Activated CD8-positive, alpha-beta T cell treated with anti-CD3 and anti-CD28 coated beads for 36 hours (primary cell): Measurements from ENCODE around the gene OXSR1. TPM values are rescaled to one million over a fixed set of nuclear protein-coding genes. Genes with fewer than 3 reads are reported as not detected.
"Not testable (repeated sequence)": the region's sequence is repeated elsewhere in the genome, so short reads cannot be mapped to it uniquely, and the experiment has no call there.

Experiments
- ATAC-seq: fragments of 200-7000 bp; cut with Tn5 transposase; one replicate; pipeline ENCODE4 v1.10.0; 2021; ENCODE audit warnings: mild to moderate bottlenecking, moderate library complexity
- CTCF ChIA-PET: fragments of 350-600 bp; sonication (Branson Sonifier 250); formaldehyde crosslinking; loops from one replicate; lab custom pipeline; 2021; ENCODE audit warnings: antibody characterized with exemption; lab: Charles Lee
- POLR2A ChIA-PET: fragments of 350-600 bp; sonication (Branson Sonifier 250); formaldehyde crosslinking; loops from one replicate; lab custom pipeline; 2021; ENCODE audit warnings: antibody characterized with exemption; lab: Charles Lee
- DNase-seq: peaks from one replicate; pipeline ENCODE4 v3.0.0-alpha.2; 2020
- H3K27ac Mint-ChIP-seq: one replicate; pipeline ENCODE4 v1.8.0; 2021; ENCODE audit warnings: mild to moderate bottlenecking, mixed read lengths
- H3K27me3 Mint-ChIP-seq: one replicate; pipeline ENCODE4 v1.8.0; 2021; ENCODE audit warnings: mixed read lengths
- H3K36me3 Mint-ChIP-seq: one replicate; pipeline ENCODE4 v1.8.0; 2021; ENCODE audit warnings: low read depth, mixed read lengths
- H3K4me1 Mint-ChIP-seq: one replicate; pipeline ENCODE4 v1.8.0; 2021; ENCODE audit warnings: low read depth, mixed read lengths
- H3K4me3 Mint-ChIP-seq: one replicate; pipeline ENCODE4 v1.8.0; 2021; ENCODE audit warnings: mild to moderate bottlenecking, moderate library complexity, mixed read lengths
- H3K9me3 Mint-ChIP-seq: one replicate; pipeline ENCODE4 v1.8.0; 2021; ENCODE audit warnings: mixed read lengths
- CTCF ChIP-seq: fragments of 200-600 bp; IDR thresholded peaks from one replicate; pipeline ENCODE4 v1.8.0; 2022; ENCODE audit warnings: antibody characterized with exemption, mild to moderate bottlenecking
- intact Hi-C: fragments of 100-400 bp; cut with micrococcal nuclease; formaldehyde crosslinking; loops from one replicate; pipeline ENCODE4 v1.10.0; 2022
- total RNA-seq, 2 experiments: library from RNA; stranded (reverse); gene quantifications; one replicate each; pipeline ENCODE4 v1.2.3, GENCODE V29; 2021

OXSR1 gene
- total RNA-seq, 2 experiments from 2014 or later, result 56.5 to 57.9 TPM

GRCh38 chr3:38283810-38284755, 118.7 kb downstream of the OXSR1 start:
- intact Hi-C loops, result no loop called here
- ChIA-PET POLR2A (no interaction called here), CTCF (no interaction called here)
- no peaks in the 10 kb centered on the region for H3K36me3 Mint-ChIP-seq
- no peaks in the 10 kb centered on the region for H3K4me1 Mint-ChIP-seq
- no peak for TF ChIP-seq CTCF
- H3K4me3 Mint-ChIP-seq, result no peak overlapping the region
- no peaks in the 10 kb centered on the region for H3K9me3 Mint-ChIP-seq
- H3K27me3 Mint-ChIP-seq, result peaks cover under 1% of the 10 kb centered on the region
- no peak overlapping the region for H3K27ac Mint-ChIP-seq
- DNase-seq, result no peak
- ATAC-seq, result no peak

GRCh38 chr3:38284756-38285150, 119.4 kb downstream of the OXSR1 start:
- DNase-seq (no peak), ATAC-seq (no peak)
- Mint-ChIP-seq H3K27me3 (peaks cover 1% of the 10 kb centered on the region), H3K27ac (no peak overlapping the region), H3K36me3 (no peaks in the 10 kb centered on the region), H3K4me1 (no peaks in the 10 kb centered on the region), H3K4me3 (no peak overlapping the region), H3K9me3 (no peaks in the 10 kb centered on the region)
- no peak for TF ChIP-seq CTCF
- ChIA-PET CTCF (no interaction called here), POLR2A (no interaction called here)
- intact Hi-C loops, result no loop called here

- ATAC-seq, H3K27ac Mint-ChIP-seq, DNase-seq, H3K4me3 Mint-ChIP-seq, H3K9me3 Mint-ChIP-seq, intact Hi-C loops, H3K36me3 Mint-ChIP-seq, H3K27me3 Mint-ChIP-seq, H3K4me1 Mint-ChIP-seq: not testable (repeated sequence)
- ChIA-PET CTCF (interaction anchor here (0.7 to 1.2 kb wide), 2 partner anchors 8 to 190 kb away, joined by 3 read pairs; no protein-coding TSS in a partner anchor), POLR2A (interaction anchor here (0.6 kb wide), 1 partner anchor 58 kb away, joined by 4 read pairs; no protein-coding TSS in a partner anchor)
Measured at GRCh38 chr3:38289286-38290217, 124.2 kb downstream of the OXSR1 start.

GRCh38 chr3:38297053-38297452, 131.7 kb downstream of the OXSR1 start:
- POLR2A ChIA-PET, H3K9me3 Mint-ChIP-seq, H3K4me1 Mint-ChIP-seq, ATAC-seq, H3K27ac Mint-ChIP-seq, H3K36me3 Mint-ChIP-seq, H3K4me3 Mint-ChIP-seq, intact Hi-C loops, DNase-seq, H3K27me3 Mint-ChIP-seq: not testable (repeated sequence)
- CTCF ChIA-PET, result interaction anchor here (0.9 to 1.3 kb wide), 4 partner anchors 32 to 441 kb away, joined by 3 read pairs; partner anchors contain the start of gene SLC22A13

- ChIA-PET CTCF (interaction anchor here (0.7 to 1.7 kb wide), 10 partner anchors 8 to 323 kb away, joined by 3 to 5 read pairs (median 3); partner anchors contain the start of genes ACAA1 and SLC22A13), POLR2A (interaction anchor here (0.8 kb wide), 1 partner anchor 182 kb away, joined by 3 read pairs; no protein-coding TSS in a partner anchor)
- H3K36me3 Mint-ChIP-seq, result no peaks in the 10 kb centered on the region
- intact Hi-C loops, result no loop called here
- no peaks in the 10 kb centered on the region for H3K4me1 Mint-ChIP-seq
- no peaks in the 10 kb centered on the region for H3K9me3 Mint-ChIP-seq
- peaks cover 2% of the 10 kb centered on the region for H3K27me3 Mint-ChIP-seq
- ATAC-seq (no peak), DNase-seq (no peak)
- no peak overlapping the region for H3K27ac Mint-ChIP-seq
- no peak for TF ChIP-seq CTCF
- no peak overlapping the region for H3K4me3 Mint-ChIP-seq
Measured at GRCh38 chr3:38297537-38297936, 132.2 kb downstream of the OXSR1 start.
